ENCODE results near the gene ZNF304.

GRCh38 chr19:57389194-57389729 is 38.2 kb downstream of the ZNF304 start:
- TF ChIP-seq, protein P1, sequence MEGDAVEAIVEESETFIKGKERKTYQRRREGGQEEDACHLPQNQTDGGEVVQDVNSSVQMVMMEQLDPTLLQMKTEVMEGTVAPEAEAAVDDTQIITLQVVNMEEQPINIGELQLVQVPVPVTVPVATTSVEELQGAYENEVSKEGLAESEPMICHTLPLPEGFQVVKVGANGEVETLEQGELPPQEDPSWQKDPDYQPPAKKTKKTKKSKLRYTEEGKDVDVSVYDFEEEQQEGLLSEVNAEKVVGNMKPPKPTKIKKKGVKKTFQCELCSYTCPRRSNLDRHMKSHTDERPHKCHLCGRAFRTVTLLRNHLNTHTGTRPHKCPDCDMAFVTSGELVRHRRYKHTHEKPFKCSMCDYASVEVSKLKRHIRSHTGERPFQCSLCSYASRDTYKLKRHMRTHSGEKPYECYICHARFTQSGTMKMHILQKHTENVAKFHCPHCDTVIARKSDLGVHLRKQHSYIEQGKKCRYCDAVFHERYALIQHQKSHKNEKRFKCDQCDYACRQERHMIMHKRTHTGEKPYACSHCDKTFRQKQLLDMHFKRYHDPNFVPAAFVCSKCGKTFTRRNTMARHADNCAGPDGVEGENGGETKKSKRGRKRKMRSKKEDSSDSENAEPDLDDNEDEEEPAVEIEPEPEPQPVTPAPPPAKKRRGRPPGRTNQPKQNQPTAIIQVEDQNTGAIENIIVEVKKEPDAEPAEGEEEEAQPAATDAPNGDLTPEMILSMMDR (IDR thresholded peaks at IDR 0.05 in 8 of 11, conservative IDR thresholded peaks at IDR 0.05 in 3 of 11): no peak
- TF ChIP-seq POLR2AphosphoS5 (IDR thresholded peaks at IDR 0.05): no peak
- TF ChIP-seq POLR2A (IDR thresholded peaks at IDR 0.05): no peak
